IPS DF 4.7 (cell line): ENCODE measurements around the gene SRGAP2.
"Not testable (repeated sequence)": the region's sequence is repeated elsewhere in the genome, so short reads cannot be mapped to it uniquely, and the experiment has no call there.

ENCODE experiments used
- DNase-seq: peaks from one replicate; pipeline ENCODE4 v3.0.0-alpha.2; 2013; ENCODE audit warnings: low spot score; ENCODE audit errors: extremely low read depth

Gene SRGAP2

GRCh38 chr1:206203364-206204158 lies at the start of gene SRGAP2:
SRGAP2 (plus strand) TSS chr1:206203541; CDS start chr1:206205971, 2,430 bp downstream.
- DNase-seq: not testable (repeated sequence)

DNA sequence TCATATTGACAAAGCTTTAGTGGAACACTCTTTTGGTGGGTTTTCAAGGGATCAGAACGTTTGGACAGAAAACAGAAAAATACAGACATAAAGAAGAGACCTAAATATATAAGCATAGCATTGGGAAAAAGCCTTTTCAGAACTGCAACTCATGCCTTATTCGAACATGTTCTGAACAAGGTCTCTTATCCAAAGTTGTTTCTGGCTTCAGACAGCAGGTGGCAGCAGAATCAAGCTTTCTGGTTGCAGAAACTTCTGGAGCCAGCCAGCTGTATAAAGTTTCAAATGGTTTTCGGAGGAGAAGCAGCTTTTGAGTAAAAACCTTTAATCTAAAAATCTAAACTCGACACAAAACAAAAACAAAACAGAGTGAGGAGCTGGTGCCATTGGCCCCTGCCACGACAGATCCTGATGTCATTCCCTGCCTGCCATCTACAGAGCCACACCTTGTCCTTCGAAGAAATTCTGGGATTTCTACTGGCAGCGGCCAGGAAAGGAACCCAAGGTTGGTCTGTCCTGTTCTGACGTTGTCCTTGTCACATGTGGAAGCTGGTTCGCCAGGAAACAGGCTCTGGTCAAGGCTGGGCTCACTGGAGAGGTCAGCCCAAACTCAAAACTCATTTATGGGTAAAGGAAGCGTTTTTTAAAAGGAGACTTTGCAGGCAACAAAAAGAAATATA lies 35.9 kb upstream of the SRGAP2 start:
- not testable (repeated sequence) for DNase-seq

- DNase-seq: not testable (repeated sequence)
Measured at GRCh38 chr1:206169794-206170193, 33.5 kb upstream of the SRGAP2 start.

DNA sequence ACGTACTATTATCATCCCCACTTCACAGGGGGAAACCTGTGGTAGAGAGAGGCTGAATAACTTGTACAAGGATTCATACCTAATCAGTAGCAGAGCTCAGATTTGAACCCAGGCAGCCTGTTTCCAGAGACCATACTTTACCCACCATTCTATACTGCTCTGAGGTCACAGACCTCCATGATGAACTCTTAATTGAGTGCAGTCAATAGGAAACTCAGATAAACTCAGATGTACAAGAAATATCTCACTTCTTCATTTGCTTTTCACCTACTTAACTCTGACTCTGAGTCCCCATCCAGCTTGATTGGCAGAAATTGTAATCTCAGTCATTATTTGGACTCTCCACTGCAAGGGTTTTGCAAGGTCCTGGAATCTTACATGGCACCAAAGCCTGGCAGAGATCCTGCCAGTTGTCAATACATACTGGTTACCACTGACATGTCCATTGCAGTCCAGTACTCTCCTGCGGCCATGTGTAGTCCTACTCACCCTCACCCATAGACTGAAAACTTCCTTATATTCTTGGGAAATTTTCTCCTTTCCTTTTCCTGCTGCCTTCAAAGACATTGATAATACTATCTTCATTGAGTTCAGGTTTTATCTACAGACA lies 30.1 kb upstream of the SRGAP2 start:
- not testable (repeated sequence) for DNase-seq

GRCh38 chr1:206174182-206174868 lies 29.0 kb upstream of the SRGAP2 start:
- not testable (repeated sequence) for DNase-seq

- not testable (repeated sequence) for DNase-seq
Measured at GRCh38 chr1:206175459-206176113, 27.8 kb upstream of the SRGAP2 start.

DNA sequence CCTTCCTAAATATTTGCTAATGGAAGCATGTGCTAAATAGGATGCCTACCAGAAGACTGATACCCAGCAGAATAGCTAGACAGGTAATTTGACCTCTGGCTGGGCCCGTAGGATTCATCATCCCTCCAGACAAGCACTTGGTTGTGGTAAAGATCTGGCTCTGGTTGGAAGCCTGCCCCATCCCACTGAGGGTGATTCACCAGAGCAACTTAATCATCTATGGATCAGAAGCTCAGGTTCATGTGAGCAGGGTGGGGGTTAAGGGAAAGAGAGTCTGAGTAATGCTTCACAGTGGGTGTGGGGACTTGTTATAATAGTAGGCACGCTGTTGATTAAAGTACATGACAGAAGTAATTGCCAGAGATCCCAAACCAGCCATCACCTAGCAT lies 27.2 kb upstream of the SRGAP2 start:
- DNase-seq: not testable (repeated sequence)

DNA sequence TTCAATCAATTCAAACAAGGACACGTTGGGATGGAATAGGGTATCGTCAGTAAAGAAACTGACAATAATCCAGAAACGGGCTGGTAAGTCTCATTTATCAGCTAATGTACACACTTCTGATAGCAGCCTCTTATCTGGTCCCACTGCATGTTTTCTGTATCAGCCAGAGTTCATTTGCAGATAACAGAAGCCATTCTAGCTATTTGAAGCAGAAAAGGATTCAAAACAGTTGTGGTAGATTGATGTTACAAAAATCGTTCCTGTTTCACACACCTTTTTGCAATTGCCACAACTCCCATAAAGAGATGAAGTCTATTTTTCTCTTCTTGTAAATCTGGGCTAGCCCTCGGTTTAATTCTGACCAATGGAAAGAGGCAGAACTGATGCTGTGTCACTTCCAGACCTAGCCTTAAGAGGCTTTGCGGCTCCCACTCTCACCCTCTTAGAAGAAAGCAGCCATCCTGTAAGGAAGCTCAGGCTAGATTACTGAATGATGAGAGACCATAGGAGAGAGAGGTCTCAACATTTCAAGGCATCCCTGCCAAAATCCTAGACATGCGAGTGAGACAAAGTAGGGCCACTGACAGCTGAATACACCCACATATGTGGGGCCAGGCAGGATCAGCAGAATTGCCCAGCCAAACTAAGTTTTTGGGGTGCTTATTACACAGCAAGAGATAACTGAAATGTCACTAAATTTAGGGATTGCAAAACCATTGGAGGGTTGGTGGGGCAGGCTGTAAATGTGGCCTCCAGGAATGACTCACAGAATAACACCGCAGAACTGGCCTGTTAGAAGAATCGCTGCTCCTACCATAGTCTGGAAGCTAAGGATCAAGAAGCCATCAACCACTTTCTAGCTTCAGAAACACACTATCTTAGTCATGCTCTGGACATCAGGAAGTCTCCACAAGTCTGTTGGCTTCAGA lies 25.0 kb upstream of the SRGAP2 start:
- not testable (repeated sequence) for DNase-seq

DNA sequence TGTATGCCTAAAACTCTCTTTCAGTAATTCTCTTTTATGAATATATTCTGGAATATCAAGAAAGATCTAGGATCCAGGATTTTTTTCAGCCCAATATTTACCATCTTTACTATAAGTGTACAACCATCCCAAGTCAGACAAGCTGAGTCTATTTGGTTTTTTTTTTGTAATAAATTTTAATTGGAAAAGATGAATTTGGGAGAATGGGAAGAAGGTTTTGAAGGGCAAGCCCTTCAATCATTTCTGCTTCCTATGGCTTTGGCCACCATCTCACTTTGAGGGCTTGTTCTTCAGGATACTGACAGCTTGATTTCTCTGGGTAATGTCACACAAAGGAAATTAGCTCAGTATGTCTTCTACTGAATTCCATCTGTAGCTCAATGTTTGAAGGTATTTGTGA lies 23.7 kb upstream of the SRGAP2 start:
- DNase-seq: not testable (repeated sequence)

- not testable (repeated sequence) for DNase-seq
Measured at GRCh38 chr1:206182368-206183317, 20.7 kb upstream of the SRGAP2 start.

DNA sequence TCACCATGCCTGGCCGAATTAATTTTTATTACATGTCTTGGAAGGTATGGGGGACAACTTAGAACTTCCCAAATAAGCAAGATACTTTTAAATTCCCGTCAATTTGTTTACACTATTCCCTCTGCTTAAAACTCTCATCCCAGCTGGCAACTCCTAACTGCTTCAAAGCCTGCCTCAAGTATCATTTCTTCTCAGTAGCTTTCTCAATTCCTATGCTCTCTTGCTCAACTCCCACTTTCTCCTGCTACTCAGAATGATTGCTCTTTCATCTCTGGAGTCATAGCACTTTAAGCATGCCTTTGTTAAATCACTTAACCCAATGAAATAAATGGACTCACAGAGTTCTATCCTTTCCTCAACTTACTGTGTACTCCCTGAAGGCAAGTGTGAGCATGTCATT lies 19.6 kb upstream of the SRGAP2 start:
- not testable (repeated sequence) for DNase-seq

DNA sequence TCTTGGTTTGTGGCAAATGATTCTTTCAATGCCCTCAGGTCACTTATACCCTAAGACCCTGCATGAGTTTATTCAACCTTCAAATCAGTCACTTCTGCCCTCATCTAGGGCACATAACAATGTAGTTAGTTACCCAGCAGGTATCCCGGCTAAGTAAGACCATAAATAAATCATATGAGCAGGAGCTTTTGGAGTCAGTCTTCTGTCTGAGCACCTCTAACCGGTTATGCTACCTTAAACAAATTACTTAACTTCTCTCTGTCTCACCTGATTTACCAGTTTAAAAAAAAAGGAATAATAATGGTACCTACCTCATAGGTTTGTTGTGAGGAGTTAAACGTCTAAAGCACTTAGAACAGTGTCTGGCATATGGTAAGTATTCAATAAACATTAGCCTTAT lies 17.6 kb upstream of the SRGAP2 start:
- not testable (repeated sequence) for DNase-seq

- DNase-seq: not testable (repeated sequence)
Measured at GRCh38 chr1:206186826-206187225, 16.5 kb upstream of the SRGAP2 start.

DNA sequence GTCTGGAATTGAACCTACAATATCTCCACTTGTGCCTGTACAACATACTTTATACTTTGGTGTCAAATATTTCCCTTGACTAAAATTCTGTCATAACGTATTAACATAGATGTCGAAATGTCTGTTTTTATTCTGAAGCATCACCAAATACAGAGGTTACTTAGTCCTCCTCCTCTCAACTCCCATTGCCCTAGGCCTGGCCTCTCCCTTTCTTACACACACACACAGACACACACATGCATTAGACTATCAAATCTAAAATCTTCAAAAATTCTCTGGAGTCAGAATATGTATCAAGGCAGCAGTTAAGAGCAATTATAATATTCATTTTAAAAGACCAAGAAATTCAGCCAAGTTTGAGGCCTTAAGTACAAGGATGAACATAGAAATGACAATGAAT lies 8.2 kb upstream of the SRGAP2 start:
- DNase-seq: not testable (repeated sequence)

DNA sequence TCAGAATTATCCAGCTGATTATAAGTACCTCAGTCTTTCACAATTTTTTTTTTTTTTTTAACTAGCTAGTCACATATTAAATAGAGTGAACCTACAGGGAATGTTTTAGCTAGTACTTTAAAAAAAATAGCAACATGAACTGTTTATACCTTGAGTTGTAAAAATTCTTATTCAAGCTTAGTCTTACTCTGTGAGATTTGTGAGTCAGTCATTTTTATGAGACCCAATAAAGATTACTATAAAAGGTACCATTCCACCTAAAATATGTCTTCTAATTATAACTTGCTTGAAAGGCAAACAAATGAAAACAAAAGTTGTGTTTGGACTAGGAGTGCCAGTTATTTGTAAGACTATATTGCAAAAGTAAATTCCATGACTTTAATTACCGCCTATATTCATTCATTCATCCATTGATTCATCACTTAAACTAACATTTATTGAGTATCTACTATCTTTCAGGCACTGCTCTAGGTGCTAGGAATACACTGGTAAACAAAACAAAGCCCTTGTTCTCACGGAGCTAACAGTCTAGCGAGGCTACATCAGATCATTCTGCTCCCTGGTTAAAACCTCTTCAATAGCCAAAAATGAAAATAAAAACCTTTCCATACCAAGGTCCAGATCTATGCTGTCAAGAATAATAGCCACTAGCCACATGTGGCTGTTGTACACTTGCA lies 6.5 kb upstream of the SRGAP2 start:
- not testable (repeated sequence) for DNase-seq

DNA sequence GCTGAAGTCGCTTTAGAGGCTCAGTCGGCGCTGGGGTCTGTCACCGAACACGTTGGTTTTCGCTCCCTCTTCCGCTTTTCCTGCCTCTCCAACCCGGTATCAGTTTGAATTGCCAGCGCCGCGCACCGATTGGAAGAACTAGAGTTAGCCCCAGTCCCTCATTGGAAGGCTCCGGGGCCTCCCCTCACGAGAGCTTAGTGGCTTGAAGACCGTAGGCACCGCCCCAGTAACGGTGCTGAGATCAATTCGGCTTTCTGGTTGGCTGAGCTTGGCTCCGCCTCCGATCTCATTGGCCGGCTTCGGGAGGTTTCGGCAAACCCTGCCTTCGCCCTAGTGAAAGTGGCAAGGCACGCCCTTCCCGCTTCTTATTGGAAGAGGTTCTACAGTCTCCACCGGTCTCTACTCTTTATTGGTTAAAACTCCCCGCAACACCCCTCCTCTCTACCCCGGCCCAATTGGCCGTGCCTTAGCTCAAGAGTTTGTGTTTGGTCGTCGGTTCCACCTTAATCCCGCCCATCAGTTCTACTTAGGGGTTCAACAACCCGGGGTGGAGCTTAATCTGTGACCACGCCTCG lies 465 bp upstream of the SRGAP2 start, which contains the start of gene FAM72A:
FAM72A (minus strand) TSS at position 51 of the 575 bp plus-strand sequence. CDS start 814 bp downstream, outside the sequence.
- DNase-seq: peak; percentile 94

- not testable (repeated sequence) for DNase-seq
Measured at GRCh38 chr1:206204159-206204511, 794 bp downstream of the SRGAP2 start.

DNA sequence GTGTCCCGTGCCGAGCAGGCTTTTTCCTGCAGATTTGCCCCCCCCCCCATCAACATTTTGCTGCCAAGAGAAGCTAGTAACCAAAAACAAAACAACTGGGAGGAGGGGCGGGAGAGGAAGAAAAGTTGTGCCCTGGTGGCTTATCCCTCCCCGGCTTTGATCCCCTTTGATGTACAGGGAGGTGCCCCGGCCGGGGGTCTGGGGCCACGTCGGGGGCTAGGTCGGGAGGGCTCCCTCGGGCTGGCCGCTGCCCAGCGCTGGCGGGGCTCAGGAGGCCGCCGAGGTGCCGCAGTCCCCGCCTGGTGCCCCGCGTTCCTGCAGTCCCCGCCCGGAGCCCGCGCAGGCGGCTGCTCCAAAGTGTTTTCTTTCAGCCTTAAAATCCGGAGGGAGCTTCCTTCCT lies 1.5 kb downstream of the SRGAP2 start:
- DNase-seq: not testable (repeated sequence)
